GM19240 (cell line): ENCODE results near the gene PDZD2.
"Not testable (repeated sequence)": the region's sequence is repeated elsewhere in the genome, so short reads cannot be mapped to it uniquely, and the experiment has no call there.

Experiments
- DNase-seq: peaks from one replicate; pipeline ENCODE4 v3.0.0; 2011; ENCODE audit warnings: low spot score; ENCODE audit not compliant: insufficient read length

PDZD2 gene

GRCh38 chr5:31638748-31639418 lies at the start of gene PDZD2:
TSS of gene PDZD2 (plus strand) at chr5:31639131.
- DNase-seq, result peak; percentile 60

DNA sequence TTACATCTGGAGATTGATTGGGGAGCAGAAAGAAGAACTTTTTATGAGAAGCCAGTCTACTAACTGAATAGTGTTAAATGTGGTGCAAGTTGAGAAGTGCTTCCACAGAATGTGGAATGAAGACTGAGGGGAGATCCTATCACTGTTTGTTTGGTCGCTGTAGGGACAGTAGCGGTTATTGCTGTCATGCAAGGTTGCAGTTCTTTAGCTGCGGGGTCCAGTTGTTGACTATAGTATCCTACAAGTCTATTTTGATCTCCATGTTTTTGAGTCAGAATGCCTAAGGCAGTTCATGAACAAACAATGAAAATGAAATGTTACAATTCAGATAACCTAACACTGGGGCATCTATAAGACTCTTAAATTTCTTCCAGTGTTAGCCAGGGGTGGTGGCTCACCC lies 45.3 kb upstream of the PDZD2 start:
- DNase-seq, result no peak

GRCh38 chr5:31596354-31596753 lies 42.6 kb upstream of the PDZD2 start:
- no peak for DNase-seq

- DNase-seq, result no peak
These were observed 40.0 kb upstream of the PDZD2 start for GRCh38 chr5:31598640-31599611.

DNA sequence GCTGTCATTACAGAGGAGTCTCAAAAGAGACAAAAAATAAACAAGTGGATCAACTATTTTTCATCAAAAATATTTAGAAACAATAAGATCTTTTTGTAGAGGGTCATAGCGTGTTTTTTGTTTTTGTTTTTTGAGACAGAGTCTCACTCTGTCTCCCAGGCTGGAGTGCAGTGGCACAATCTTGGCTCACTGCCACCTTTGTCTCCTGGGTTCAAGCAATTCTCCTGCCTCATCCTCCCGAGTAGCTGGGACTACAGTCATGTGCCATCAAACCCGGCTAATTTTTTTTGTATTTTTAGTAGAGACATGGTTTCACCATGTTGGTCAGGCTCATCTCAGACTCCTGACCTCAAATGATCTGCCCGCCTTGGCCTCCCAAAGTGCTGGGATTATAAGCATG lies 36.6 kb upstream of the PDZD2 start:
- not testable (repeated sequence) for DNase-seq

DNA sequence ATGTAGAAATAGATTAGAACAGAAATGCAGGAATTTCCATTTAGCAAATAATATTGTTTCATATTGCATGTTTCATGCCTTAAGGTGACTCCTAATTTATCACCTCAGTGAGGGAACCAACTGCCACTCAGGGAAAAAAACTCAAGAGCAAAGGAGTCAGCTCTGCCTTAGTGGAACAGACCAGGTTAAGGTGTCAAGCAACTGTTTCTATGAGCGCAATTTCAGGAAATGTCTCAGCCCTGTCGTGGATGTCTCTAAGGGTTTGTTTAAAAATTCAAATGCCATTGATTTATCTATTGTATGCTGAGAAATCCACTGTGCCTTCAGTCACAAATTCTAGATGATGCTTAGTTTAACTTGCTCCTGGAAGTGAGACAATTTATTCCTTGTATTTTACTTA lies 34.7 kb upstream of the PDZD2 start:
- no peak for DNase-seq

- DNase-seq, result no peak
These were observed 34.3 kb upstream of the PDZD2 start for GRCh38 chr5:31604644-31605043.

DNA sequence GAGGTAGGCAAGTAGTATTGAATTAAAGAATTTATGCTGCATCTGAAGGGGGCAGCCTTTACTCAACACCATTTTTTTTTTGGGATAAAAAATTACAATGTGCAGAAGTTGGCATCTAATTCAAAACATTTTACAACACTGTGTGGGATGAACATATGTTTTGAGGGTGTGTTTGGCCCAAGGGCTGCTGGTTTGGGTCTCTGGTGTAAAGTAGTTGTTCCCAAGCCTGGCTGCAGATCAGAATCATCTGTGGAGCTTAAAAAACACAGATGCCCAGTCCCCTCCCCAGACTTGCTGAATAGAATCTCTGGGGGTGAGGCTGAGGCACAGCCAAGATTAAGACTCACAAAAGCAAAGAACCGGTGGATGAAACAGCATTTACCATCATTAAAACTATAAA lies 33.0 kb upstream of the PDZD2 start:
- no peak for DNase-seq

GRCh38 chr5:31607546-31607945 lies 31.4 kb upstream of the PDZD2 start:
- DNase-seq, result no peak

DNA sequence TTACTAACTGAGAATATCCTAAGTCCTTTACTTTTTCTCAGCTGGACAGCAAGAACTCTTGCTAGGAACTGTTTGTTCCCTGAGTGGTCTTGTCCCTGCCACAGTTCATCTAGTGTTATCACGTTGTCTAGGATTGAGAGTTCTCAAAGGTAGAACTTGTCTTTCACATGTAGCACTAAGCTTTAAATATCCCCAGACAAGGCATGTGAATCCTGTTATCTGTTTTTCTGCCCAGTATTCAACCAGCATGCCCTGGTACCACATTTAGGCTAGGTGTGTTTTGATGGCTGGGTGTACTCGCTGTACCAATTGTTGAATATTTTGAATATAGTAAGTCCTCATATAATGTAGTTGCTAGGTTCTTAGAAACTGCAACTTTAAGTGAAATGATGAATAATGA lies 27.9 kb upstream of the PDZD2 start:
- no peak for DNase-seq

- DNase-seq, result no peak
These were observed 25.3 kb upstream of the PDZD2 start for GRCh38 chr5:31613651-31614050.

- DNase-seq, result no peak
These were observed 24.5 kb upstream of the PDZD2 start for GRCh38 chr5:31614151-31615020.

DNA sequence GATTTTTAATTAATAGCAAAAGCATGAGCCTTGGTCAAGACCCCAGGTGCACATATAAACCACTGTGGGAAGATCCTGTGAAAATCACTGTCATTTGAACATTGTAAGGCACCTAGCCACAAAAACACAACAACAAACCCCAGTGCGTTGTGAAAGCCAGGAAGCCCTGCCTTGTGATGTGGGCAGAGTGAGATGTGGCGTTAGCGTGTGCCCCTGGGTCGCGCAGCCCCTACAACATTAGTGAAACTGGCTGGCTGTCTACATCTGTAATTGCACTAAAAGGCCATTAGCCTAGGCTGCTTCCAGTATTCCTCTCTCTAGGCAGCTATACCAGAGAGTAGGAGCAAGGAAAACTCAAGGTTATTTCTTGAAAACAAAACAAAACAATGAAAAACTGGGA lies 21.1 kb upstream of the PDZD2 start:
- DNase-seq, result no peak

- DNase-seq, result no peak
These were observed 18.9 kb upstream of the PDZD2 start for GRCh38 chr5:31620026-31620425.

GRCh38 chr5:31623249-31623648 lies 15.7 kb upstream of the PDZD2 start:
- no peak for DNase-seq

DNA sequence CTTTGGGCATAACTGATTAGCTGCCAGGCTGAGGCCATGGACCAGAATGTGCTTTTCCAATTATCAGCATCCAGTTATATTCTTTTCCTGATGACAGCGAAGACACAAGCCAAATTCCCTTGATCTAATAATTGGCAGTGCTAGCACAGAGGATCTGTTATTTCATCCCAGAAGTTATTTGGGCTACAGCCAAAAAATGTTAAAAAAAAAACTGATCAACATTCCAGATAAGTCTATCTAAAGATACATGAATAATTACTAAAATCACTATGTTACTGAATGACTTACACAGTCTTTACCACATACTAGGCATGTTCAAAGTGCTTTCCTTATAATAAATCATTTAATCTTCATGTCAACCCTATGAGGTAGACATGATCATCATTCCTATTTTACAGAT lies 13.5 kb upstream of the PDZD2 start:
- DNase-seq, result no peak

- DNase-seq, result no peak
These were observed 12.8 kb upstream of the PDZD2 start for GRCh38 chr5:31626156-31626555.

- DNase-seq, result no peak
These were observed 12.2 kb upstream of the PDZD2 start for GRCh38 chr5:31626604-31627234.

DNA sequence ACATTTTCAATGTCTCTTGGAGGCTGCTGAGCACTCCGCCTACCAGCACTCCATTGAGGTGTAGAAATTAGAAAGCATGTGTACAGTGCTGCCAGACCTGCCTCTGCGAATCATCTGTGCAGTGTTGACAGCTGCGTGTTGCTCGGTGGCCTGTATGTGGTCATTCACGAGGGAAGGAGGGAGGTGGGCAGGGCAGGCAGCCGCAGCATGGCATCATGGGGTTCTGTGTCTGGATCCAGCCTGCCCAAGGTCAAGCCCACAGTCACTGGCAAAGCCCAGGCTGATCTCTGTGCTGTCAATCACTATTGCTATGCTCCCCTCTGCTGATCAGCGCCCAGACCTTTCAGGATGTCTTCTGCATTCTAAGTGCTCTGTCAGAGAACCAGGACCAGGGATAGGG lies 8.0 kb upstream of the PDZD2 start:
- DNase-seq, result no peak

- no peak for DNase-seq
These were observed 6.5 kb upstream of the PDZD2 start for GRCh38 chr5:31632460-31632859.

GRCh38 chr5:31635446-31635845 lies 3.5 kb upstream of the PDZD2 start:
- DNase-seq, result no peak
